Fibroblast of pulmonary artery (primary cell): ENCODE data around the gene UTS2.

Source experiments
- DNase-seq: peaks from one replicate; pipeline ENCODE4 v3.0.0-alpha.2; 2010; ENCODE audit warnings: low read depth
- H3K4me3 ChIP-seq: replicated peaks from 2 replicates; pipeline ENCODE4 v1.5.1; 2011; ENCODE audit warnings: low read depth, mild to moderate bottlenecking, control low read depth, low read length, moderate library complexity
- TF ChIP-seq, protein P1 (sequence below): IDR thresholded peaks from 2 replicates; pipeline ENCODE4 v1.5.1; 2011; ENCODE audit warnings: mild to moderate bottlenecking, control low read depth, low read length, inconsistent platforms; ENCODE audit errors: missing control alignments

Gene UTS2

DNA sequence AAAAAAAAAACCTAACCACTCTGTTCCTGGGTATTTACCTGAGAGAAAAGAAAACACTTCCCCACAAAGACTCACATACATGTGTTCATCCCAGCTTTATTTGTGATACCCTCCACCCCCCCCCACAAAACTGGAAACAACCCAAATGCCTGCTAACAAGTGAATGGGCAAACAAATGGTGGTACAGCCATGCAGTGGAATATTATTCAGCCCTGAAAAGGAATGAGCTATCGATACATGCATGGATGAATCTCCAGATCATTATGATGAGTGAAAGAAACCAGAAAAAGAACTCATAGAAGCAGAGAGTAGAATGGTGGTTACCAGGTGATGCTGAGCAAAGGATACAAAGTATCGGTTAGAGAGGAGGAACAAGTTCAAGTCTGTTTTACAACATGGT, 38.0 kb upstream of the UTS2 start:
- H3K4me3 ChIP-seq = no peak overlapping the region
- no peak for DNase-seq
- TF ChIP-seq, protein P1, sequence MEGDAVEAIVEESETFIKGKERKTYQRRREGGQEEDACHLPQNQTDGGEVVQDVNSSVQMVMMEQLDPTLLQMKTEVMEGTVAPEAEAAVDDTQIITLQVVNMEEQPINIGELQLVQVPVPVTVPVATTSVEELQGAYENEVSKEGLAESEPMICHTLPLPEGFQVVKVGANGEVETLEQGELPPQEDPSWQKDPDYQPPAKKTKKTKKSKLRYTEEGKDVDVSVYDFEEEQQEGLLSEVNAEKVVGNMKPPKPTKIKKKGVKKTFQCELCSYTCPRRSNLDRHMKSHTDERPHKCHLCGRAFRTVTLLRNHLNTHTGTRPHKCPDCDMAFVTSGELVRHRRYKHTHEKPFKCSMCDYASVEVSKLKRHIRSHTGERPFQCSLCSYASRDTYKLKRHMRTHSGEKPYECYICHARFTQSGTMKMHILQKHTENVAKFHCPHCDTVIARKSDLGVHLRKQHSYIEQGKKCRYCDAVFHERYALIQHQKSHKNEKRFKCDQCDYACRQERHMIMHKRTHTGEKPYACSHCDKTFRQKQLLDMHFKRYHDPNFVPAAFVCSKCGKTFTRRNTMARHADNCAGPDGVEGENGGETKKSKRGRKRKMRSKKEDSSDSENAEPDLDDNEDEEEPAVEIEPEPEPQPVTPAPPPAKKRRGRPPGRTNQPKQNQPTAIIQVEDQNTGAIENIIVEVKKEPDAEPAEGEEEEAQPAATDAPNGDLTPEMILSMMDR = no peak

DNA sequence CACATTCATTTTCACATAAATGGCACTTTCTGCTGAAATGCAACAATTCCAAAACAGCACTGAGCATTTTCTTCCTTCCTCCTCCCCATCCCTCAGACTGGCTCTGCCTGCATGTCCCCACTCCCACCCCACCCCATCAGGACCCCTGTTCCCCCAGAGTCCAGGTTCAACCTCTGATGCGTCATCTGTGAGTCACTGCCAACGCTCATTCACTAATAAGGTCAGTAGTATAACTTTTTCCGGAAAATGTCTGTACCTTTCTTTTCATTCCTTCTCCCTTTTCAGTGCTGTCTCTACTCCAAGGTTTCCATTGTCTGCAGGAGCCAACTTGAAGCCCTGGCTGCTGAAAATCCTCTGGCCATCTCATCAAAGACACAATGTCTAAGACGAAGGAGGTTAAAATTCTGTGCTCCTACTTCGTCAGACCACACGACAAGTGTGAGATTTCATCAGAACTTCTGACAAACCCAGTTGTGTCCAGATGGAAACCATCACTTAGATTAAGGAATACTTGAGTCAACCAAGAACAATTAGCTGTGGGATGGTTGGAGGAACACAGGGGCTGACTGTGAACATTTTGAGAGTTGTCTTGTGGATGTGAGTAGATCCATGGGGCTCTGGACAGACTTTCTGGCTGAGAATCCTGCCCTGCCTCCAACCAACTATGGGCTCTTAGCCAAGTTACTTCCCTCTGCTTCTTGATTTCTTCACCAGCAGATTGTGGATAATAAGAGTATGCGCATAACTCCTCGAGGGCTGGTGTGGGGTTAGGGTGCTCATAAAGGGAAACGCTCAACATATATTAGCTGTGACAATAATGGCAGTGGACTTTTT, 35.6 kb upstream of the UTS2 start:
- DNase-seq = peak; percentile 93
- no peak overlapping the region for H3K4me3 ChIP-seq
- TF ChIP-seq, protein P1 = no peak

GRCh38 chr1:7886405-7886745, 33.5 kb upstream of the UTS2 start:
- TF ChIP-seq, protein P1 = no peak
- H3K4me3 ChIP-seq = no peak overlapping the region
- DNase-seq = peak; percentile 19

DNA sequence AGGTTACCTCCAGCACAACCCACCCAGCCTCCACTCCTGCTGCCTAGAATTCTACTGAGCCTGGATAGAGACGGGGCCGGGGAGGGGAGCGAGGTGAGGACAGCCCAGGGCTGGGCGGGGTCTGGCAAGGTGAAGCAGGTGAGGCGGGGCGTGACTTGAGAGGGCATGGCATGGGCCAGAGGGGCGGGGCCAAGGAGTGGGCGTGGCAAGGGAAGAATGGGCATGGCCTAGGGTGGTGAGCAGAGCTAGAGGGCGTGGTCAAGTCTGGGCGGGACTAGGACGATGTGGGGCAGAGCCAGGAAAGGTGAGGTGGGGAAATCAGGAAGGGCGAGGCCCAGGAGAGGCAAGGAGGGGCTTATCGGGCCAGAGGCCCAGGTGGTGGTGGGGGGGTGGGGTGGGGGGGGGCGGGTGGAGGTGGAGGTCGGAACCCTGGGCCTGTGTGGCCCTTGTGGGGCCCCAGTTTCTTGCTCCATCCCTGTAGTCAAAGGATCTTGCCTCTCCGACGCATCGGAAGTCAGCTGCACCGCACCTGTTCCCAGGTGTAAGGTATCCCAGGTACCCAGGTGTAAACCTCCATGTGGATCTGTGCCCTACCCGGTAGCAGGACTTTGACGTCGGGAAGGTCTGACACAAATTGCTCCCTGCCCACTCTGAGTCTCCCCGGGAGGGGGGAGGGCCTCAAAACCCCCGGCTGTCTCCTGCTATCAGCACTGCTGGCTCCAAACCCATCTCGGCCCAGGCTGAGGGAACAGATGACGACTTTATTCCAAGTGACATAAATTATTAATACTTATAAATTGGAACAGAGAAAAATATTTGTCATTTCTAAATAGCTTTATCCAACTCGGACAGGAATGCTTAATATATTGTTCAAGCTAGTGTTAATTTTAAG, 32.9 kb upstream of the UTS2 start:
- TF ChIP-seq, protein P1 = no peak
- no peak for DNase-seq
- no peak overlapping the region for H3K4me3 ChIP-seq

- no peak for DNase-seq
- no peak overlapping the region for H3K4me3 ChIP-seq
- TF ChIP-seq, protein P1 = no peak
Observed at GRCh38 chr1:7884757-7885156, 31.9 kb upstream of the UTS2 start.

DNA sequence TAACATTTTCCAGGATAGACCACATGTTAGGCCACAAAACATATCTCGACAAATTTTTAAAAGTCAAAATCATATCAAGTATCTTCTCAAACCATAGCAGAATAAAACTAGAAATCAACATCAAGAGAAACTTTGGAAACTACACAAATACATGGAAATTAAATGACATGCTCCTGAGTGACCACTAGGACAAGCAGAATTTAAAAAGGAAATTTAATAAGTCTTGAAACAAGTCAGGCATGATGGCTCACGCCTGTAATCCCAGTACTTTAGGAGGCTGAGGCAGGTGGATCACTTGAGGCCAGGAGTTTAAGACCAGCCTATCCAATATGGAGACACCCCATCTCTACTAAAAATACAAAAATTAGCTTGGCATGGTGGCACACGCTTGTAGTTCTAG, 26.4 kb upstream of the UTS2 start:
- no peak for DNase-seq
- TF ChIP-seq, protein P1 = no peak
- H3K4me3 ChIP-seq = no peak overlapping the region
